B cell (primary cell): Measurements from ENCODE around the gene NPRL2. TPM values are rescaled to one million over a fixed set of nuclear protein-coding genes. Genes with fewer than 3 reads are reported as not detected.

ENCODE experiments used
- ATAC-seq: fragments of 200-7000 bp; cut with Tn5 transposase; one replicate; pipeline ENCODE4 v1.10.0; 2021; ENCODE audit warnings: low read depth, mild to moderate bottlenecking, moderate number of reproducible peaks, moderate library complexity
- CTCF ChIA-PET: fragments of 350-600 bp; sonication (Branson Sonifier 250); formaldehyde crosslinking; loops from one replicate; lab custom pipeline; 2021; ENCODE audit warnings: antibody characterized with exemption, inconsistent platforms; lab: Charles Lee
- POLR2A ChIA-PET: fragments of 350-600 bp; sonication (Branson Sonifier 250); formaldehyde crosslinking; loops from one replicate; lab custom pipeline; 2021; ENCODE audit warnings: antibody characterized with exemption; lab: Charles Lee
- DNase-seq: peaks from one replicate; pipeline ENCODE4 v3.0.0; 2013
- H2AFZ ChIP-seq: 2 replicates; pipeline ENCODE4 v1.6.1; 2012; ENCODE audit warnings: mild to moderate bottlenecking, low read depth, low read length; ENCODE audit not compliant: insufficient read depth, poor library complexity, severe bottlenecking
- H3K27ac ChIP-seq, 2 donors: 1 replicate in 1 of 2; 2 replicates in 1 of 2; pipeline ENCODE4 v1.5.1; 2012 to 2013; ENCODE audit warnings: low read length in 2 of 2, mild to moderate bottlenecking in 2 of 2, moderate library complexity in 1 of 2
- H3K27me3 ChIP-seq, 4 experiments: fragments of 200-600 bp in 1 of 4; sonication (generic) in 1 of 4; replicated peaks in 1 of 4; 1 replicate in 2 of 4; 2 replicates in 2 of 4; pipeline versions ENCODE4 v1.6.1 to v1.7.0; 2013 to 2016; ENCODE audit warnings: low read length in 3 of 4, mild to moderate bottlenecking in 2 of 4, mixed read lengths in 1 of 4, moderate library complexity in 1 of 4; ENCODE audit not compliant: insufficient read depth in 4 of 4, control insufficient read depth in 3 of 4; ENCODE audit errors: control extremely low read depth in 1 of 4
- H3K36me3 ChIP-seq, 2 experiments: replicated peaks in 1 of 2; 1 replicate in 1 of 2; 2 replicates in 1 of 2; pipeline versions ENCODE4 v1.6.1 to v1.7.1; 2013; ENCODE audit warnings: low read length in 1 of 2; ENCODE audit not compliant: insufficient read depth in 2 of 2, control insufficient read depth in 1 of 2; ENCODE audit errors: control extremely low read depth in 1 of 2, extremely low read depth in 1 of 2
- H3K4me1 ChIP-seq, 2 donors: fragments of 200-600 bp in 1 of 2; sonication (generic) in 1 of 2; 1 replicate in 1 of 2; 2 replicates in 1 of 2; pipeline versions ENCODE4 v1.5.1 to v1.6.1; 2013 to 2017; ENCODE audit warnings: low read length in 2 of 2; ENCODE audit not compliant: control insufficient read depth in 2 of 2, insufficient read depth in 2 of 2
- H3K4me2 ChIP-seq: replicated peaks from 2 replicates; pipeline ENCODE3; 2012; ENCODE audit warnings: mild to moderate bottlenecking, low read depth, low read length; ENCODE audit not compliant: poor library complexity, severe bottlenecking
- H3K4me3 ChIP-seq, 5 experiments: fragments of 200-600 bp in 1 of 5; sonication (generic) in 1 of 5; 1 replicate in 3 of 5; 2 replicates in 2 of 5; pipeline versions ENCODE4 v1.5.1 to v1.7.0; 2011 to 2016; ENCODE audit warnings: low read length in 4 of 5, mild to moderate bottlenecking in 4 of 5, low read depth in 2 of 5, control low read depth in 1 of 5, moderate library complexity in 1 of 5; ENCODE audit not compliant: insufficient read depth in 1 of 5; ENCODE audit errors: control extremely low read depth in 1 of 5, extremely low read depth in 1 of 5
- H3K79me2 ChIP-seq: fragments of 200-600 bp; sonication (generic); one replicate; pipeline ENCODE4 v1.6.0; 2016; ENCODE audit warnings: low read length; ENCODE audit not compliant: control insufficient read depth, insufficient read depth
- H3K9ac ChIP-seq: fragments of 200-600 bp; sonication (generic); 2 replicates; pipeline ENCODE4 v1.6.1; 2017; ENCODE audit warnings: mild to moderate bottlenecking, low read length, moderate library complexity
- H3K9me3 ChIP-seq, 3 donors: one replicate each; pipeline versions ENCODE4 v1.6.1 to v1.7.1; 2013; ENCODE audit warnings: low read length in 2 of 3; ENCODE audit not compliant: control insufficient read depth in 2 of 3, insufficient read depth in 1 of 3; ENCODE audit errors: control extremely low read depth in 1 of 3
- H4K20me1 ChIP-seq: 2 replicates; pipeline ENCODE4 v1.6.0; 2012; ENCODE audit warnings: mild to moderate bottlenecking, low read length; ENCODE audit not compliant: insufficient read depth, control insufficient read depth, poor library complexity, severe bottlenecking
- H3K27ac Mint-ChIP-seq: one replicate; pipeline ENCODE4 v1.8.0; 2021; ENCODE audit warnings: mixed read lengths
- H3K27me3 Mint-ChIP-seq: one replicate; pipeline ENCODE4 v1.8.0; 2021; ENCODE audit warnings: mixed read lengths
- H3K4me1 Mint-ChIP-seq: one replicate; pipeline ENCODE4 v1.8.0; 2021; ENCODE audit warnings: mixed read lengths
- H3K4me3 Mint-ChIP-seq: one replicate; pipeline ENCODE4 v1.8.0; 2021; ENCODE audit warnings: mixed read lengths
- H3K9me3 Mint-ChIP-seq: one replicate; pipeline ENCODE4 v1.8.0; 2022; ENCODE audit warnings: mixed read lengths; ENCODE audit not compliant: insufficient read depth
- EZH2 ChIP-seq: IDR thresholded peaks from 2 replicates; pipeline ENCODE4 v1.6.1; 2012; ENCODE audit warnings: borderline replicate concordance, low read depth, mild to moderate bottlenecking, moderate library complexity, low read length; ENCODE audit not compliant: insufficient read depth, poor library complexity, severe bottlenecking
- WGBS: methylation state at CpG from one replicate; pipeline ENCODE4 v1.1.5; 2013; ENCODE audit warnings: missing lambda C conversion rate; ENCODE audit not compliant: insufficient coverage; 5-methylcytosine and 5-hydroxymethylcytosine counted together
- intact Hi-C: fragments of 100-400 bp; cut with micrococcal nuclease; formaldehyde crosslinking; loops from one replicate; pipeline ENCODE4 v1.10.0; 2022
- polyA plus RNA-seq: library from polyadenylated mRNA; depleted of rRNA; stranded (reverse); fragments of >200 nt; gene quantifications from 2 replicates; pipeline ENCODE4 v1.2.3, GENCODE V29; 2012
- total RNA-seq, 2 donors: library from RNA; stranded (reverse); fragments of 120-200 nt in 1 of 2; gene quantifications; 1 replicate in 1 of 2; 2 replicates in 1 of 2; pipeline versions ENCODE4 v1.2.3 to v1.2.4, GENCODE V29; 2013 to 2022
- TF ChIP-seq, protein P1 (sequence below): fragments of 200-600 bp; IDR thresholded peaks from one replicate; pipeline ENCODE4 v1.8.0; 2022; ENCODE audit warnings: antibody characterized with exemption, mild to moderate bottlenecking

Gene NPRL2
- total and polyA plus RNA-seq, 2 donors (not counting 1 experiment from before 2014, with no cell fraction given), result 31.3 to 64.6 TPM

DNA sequence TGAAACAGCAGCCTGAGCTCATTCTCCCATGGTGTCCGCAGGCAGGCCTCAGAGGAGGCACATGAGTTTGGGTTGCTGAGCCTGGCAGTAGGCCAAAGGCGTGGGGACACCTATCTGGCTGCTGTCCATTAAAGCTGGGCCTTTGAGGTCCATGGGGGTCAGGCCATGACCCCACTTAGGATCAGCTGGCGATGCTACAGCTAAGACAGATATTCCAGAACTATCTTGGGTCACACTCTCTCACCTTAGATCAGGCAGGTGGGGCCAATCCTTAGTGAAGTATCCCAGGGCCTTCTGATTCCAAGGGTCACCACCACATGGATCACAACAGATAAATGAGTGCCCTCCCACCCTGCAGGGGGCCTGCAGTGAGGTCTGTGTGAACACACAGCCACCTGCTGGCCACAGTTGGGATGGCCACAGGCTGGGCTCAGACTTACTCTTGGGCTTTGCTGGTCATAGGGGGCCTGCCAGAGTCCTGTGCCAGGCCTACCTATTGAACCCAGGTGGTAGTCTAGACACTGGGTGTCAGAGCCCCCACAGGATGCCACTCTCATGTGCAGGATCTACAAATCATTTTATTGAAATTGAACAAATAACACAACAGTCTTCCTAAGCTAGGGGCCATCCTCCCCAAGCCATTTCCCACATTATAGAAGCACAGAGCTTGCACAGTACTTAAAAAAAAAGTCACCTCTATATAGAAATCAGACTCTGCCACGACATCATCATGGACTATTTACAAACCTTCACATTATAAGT lies 26.0 kb downstream of the NPRL2 start:
- POLR2A ChIA-PET, result interaction anchor here (2.9 kb wide), 1 partner anchor 12 kb away, joined by 16 read pairs; no protein-coding TSS in a partner anchor
- 86% methylated on average over 3 of the region's 4 CpGs for WGBS
- Histone ChIP-seq H4K20me1 (peaks cover 11% of the 10 kb centered on the region), H3K9me3 (peaks cover 0 to 3% (median 0%) of the 10 kb centered on the region in 3 donors), H3K79me2 (peaks cover 21% of the 10 kb centered on the region), H3K4me1 (peaks cover 27 to 47% of the 10 kb centered on the region in 2 donors), H3K4me2 (no peak overlapping the region), H3K9ac (no peak overlapping the region), H3K27ac (no peak overlapping the region), H2AFZ (no peak overlapping the region), H3K4me3 (no peak overlapping the region), H3K36me3 (peaks cover 0 to 22% of the 10 kb centered on the region in 2 experiments), H3K27me3 (no peaks in the 10 kb centered on the region)
- Mint-ChIP-seq H3K27me3 (no peaks in the 10 kb centered on the region), H3K4me1 (peaks cover 44% of the 10 kb centered on the region), H3K27ac (peak overlapping the region; percentile 54), H3K4me3 (peak overlapping the region; percentile 26), H3K9me3 (no peaks in the 10 kb centered on the region)
- DNase-seq (peak; percentile 70), ATAC-seq (peak; percentile 26)
- intact Hi-C loops, result loop anchor here (1.0 to 5.0 kb wide), 2 partner anchors 50 to 87 kb away; partner anchors contain the start of gene GNAI2
- CTCF ChIA-PET, result interaction anchor here (0.7 to 3.1 kb wide), 16 partner anchors 10 to 130 kb away, joined by 3 to 28 read pairs (median 5); partner anchors contain the start of genes HYAL3, IFRD2 and NAA80
- TF ChIP-seq, protein P1, sequence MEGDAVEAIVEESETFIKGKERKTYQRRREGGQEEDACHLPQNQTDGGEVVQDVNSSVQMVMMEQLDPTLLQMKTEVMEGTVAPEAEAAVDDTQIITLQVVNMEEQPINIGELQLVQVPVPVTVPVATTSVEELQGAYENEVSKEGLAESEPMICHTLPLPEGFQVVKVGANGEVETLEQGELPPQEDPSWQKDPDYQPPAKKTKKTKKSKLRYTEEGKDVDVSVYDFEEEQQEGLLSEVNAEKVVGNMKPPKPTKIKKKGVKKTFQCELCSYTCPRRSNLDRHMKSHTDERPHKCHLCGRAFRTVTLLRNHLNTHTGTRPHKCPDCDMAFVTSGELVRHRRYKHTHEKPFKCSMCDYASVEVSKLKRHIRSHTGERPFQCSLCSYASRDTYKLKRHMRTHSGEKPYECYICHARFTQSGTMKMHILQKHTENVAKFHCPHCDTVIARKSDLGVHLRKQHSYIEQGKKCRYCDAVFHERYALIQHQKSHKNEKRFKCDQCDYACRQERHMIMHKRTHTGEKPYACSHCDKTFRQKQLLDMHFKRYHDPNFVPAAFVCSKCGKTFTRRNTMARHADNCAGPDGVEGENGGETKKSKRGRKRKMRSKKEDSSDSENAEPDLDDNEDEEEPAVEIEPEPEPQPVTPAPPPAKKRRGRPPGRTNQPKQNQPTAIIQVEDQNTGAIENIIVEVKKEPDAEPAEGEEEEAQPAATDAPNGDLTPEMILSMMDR, result peak; percentile 83
- no peak for TF ChIP-seq EZH2
